ENCODE measurements around the gene NAALAD2. TPM values are rescaled to one million over a fixed set of nuclear protein-coding genes. Genes with fewer than 3 reads are reported as not detected.
"Not testable (repeated sequence)": the region's sequence is repeated elsewhere in the genome, so short reads cannot be mapped to it uniquely, and the experiment has no call there.

NAALAD2 gene
- polyA plus RNA-seq, 3 donors: not detected

- no peaks in the 10 kb centered on the region for H3K36me3 ChIP-seq (replicated peaks in 1 of 2; ENCODE audit: control insufficient read depth in 1 of 2, insufficient read depth in 2 of 2, low read length in 2 of 2)
- H3K27me3 Mint-ChIP-seq (ENCODE audit: low read depth in 3 of 3): peaks cover 2 to 7% (median 3%) of the 10 kb centered on the region in 3 donors
- no CpG with 5 or more reads among the region's 4 CpGs for WGBS (ENCODE audit: insufficient coverage)
These were observed 101.1 kb downstream of the NAALAD2 start for GRCh38 chr11:90235526-90235925.

GRCh38 chr11:90237004-90237403, 102.5 kb downstream of the NAALAD2 start:
- no peak overlapping the region for H3K4me3 Mint-ChIP-seq
- no peak overlapping the region for H3K9ac ChIP-seq (ENCODE audit: insufficient read depth, low read length, poor library complexity, severe bottlenecking)
- H3K79me2 ChIP-seq (ENCODE audit: insufficient read depth, low read length): no peaks in the 10 kb centered on the region
- H3K9me3 Mint-ChIP-seq: peaks cover 0 to 2% (median 0%) of the 10 kb centered on the region in 7 donors
- no peaks in the 10 kb centered on the region for H4K20me1 ChIP-seq (ENCODE audit: insufficient read depth, low read length)
- no peak overlapping the region for H3K4me2 ChIP-seq (replicated peaks; ENCODE audit: extremely low read depth, low read length, poor library complexity, severe bottlenecking)
- no peak overlapping the region for H2AFZ ChIP-seq (ENCODE audit: insufficient read depth, low read depth, low read length, poor library complexity, severe bottlenecking)
- H3K4me1 Mint-ChIP-seq: no peaks in the 10 kb centered on the region
- H3K27ac Mint-ChIP-seq: no peak overlapping the region
- H3K27me3 ChIP-seq (ENCODE audit: control insufficient read depth in 2 of 2, insufficient read depth in 2 of 2, low read length in 2 of 2): no peaks in the 10 kb centered on the region
- no CpG with 5 or more reads among the region's 4 CpGs for WGBS (ENCODE audit: insufficient coverage)
- no peak for TF ChIP-seq CTCF (IDR thresholded peaks at IDR 0.05)
- H3K4me3 ChIP-seq (replicated peaks in 1 of 3; ENCODE audit: low read depth in 2 of 3, low read length in 3 of 3): no peak overlapping the region
- no peak for DNase-seq
- no peak overlapping the region for H3K27ac ChIP-seq (ENCODE audit: low read depth in 1 of 2, low read length in 2 of 2)
- intact Hi-C loops (cut with micrococcal nuclease): no loop called here
- H3K27me3 Mint-ChIP-seq (ENCODE audit: low read depth in 3 of 3): peaks cover 2 to 10% (median 3%) of the 10 kb centered on the region in 3 donors
- no peaks in the 10 kb centered on the region for H3K36me3 Mint-ChIP-seq
- H3K36me3 ChIP-seq (replicated peaks in 1 of 2; ENCODE audit: control insufficient read depth in 1 of 2, insufficient read depth in 2 of 2, low read length in 2 of 2): no peaks in the 10 kb centered on the region
- H3K9me3 ChIP-seq (replicated peaks in 1 of 2; ENCODE audit: control insufficient read depth in 1 of 2, insufficient read depth in 1 of 2, low read length in 2 of 2): no peaks in the 10 kb centered on the region
- H3K4me1 ChIP-seq (ENCODE audit: control insufficient read depth in 1 of 2, insufficient read depth in 2 of 2, low read length in 2 of 2): no peaks in the 10 kb centered on the region

More at GRCh38 chr11:90235526-90235925, 101.1 kb downstream of the NAALAD2 start:
- Histone ChIP-seq H3K27ac (ENCODE audit: low read depth in 1 of 2, low read length in 2 of 2) (no peak overlapping the region), H3K4me1 (ENCODE audit: control insufficient read depth in 1 of 2, insufficient read depth in 2 of 2, low read length in 2 of 2) (no peaks in the 10 kb centered on the region), H3K27me3 (ENCODE audit: control insufficient read depth in 2 of 2, insufficient read depth in 2 of 2, low read length in 2 of 2) (no peaks in the 10 kb centered on the region), H3K9me3 (replicated peaks in 1 of 2; ENCODE audit: control insufficient read depth in 1 of 2, insufficient read depth in 1 of 2, low read length in 2 of 2) (no peaks in the 10 kb centered on the region), H3K4me3 (replicated peaks in 1 of 3; ENCODE audit: low read depth in 2 of 3, low read length in 3 of 3) (no peak overlapping the region), H3K4me2 (replicated peaks; ENCODE audit: extremely low read depth, low read length, poor library complexity, severe bottlenecking) (no peak overlapping the region), H2AFZ (ENCODE audit: insufficient read depth, low read depth, low read length, poor library complexity, severe bottlenecking) (no peak overlapping the region), H3K9ac (ENCODE audit: insufficient read depth, low read length, poor library complexity, severe bottlenecking) (no peak overlapping the region), H4K20me1 (ENCODE audit: insufficient read depth, low read length) (no peaks in the 10 kb centered on the region), H3K79me2 (ENCODE audit: insufficient read depth, low read length) (no peaks in the 10 kb centered on the region)
- no peaks in the 10 kb centered on the region for H3K36me3 Mint-ChIP-seq
- DNase-seq: no peak
- no peak overlapping the region for H3K4me3 Mint-ChIP-seq
- no peak for TF ChIP-seq CTCF (IDR thresholded peaks at IDR 0.05)
- no peaks in the 10 kb centered on the region for H3K4me1 Mint-ChIP-seq
- peaks cover 0 to 4% (median 0%) of the 10 kb centered on the region in 7 donors for H3K9me3 Mint-ChIP-seq
- H3K27ac Mint-ChIP-seq: no peak overlapping the region
- intact Hi-C loops (cut with micrococcal nuclease): no loop called here

- H3K27ac ChIP-seq (ENCODE audit: low read depth in 1 of 2, low read length in 2 of 2); H3K9me3 Mint-ChIP-seq; H4K20me1 ChIP-seq (ENCODE audit: insufficient read depth, low read length); DNase-seq; H3K4me1 Mint-ChIP-seq; H3K27ac Mint-ChIP-seq; H3K79me2 ChIP-seq (ENCODE audit: insufficient read depth, low read length); H2AFZ ChIP-seq (ENCODE audit: insufficient read depth, low read depth, low read length, poor library complexity, severe bottlenecking); H3K4me1 ChIP-seq (ENCODE audit: control insufficient read depth in 1 of 2, insufficient read depth in 2 of 2, low read length in 2 of 2); H3K4me3 ChIP-seq (replicated peaks in 1 of 3; ENCODE audit: low read depth in 2 of 3, low read length in 3 of 3); H3K4me3 Mint-ChIP-seq; H3K27me3 ChIP-seq (ENCODE audit: control insufficient read depth in 2 of 2, insufficient read depth in 2 of 2, low read length in 2 of 2); H3K36me3 Mint-ChIP-seq; H3K9me3 ChIP-seq (replicated peaks in 1 of 2; ENCODE audit: control insufficient read depth in 1 of 2, insufficient read depth in 1 of 2, low read length in 2 of 2); H3K4me2 ChIP-seq (replicated peaks; ENCODE audit: extremely low read depth, low read length, poor library complexity, severe bottlenecking); H3K9ac ChIP-seq (ENCODE audit: insufficient read depth, low read length, poor library complexity, severe bottlenecking); H3K36me3 ChIP-seq (replicated peaks in 1 of 2; ENCODE audit: control insufficient read depth in 1 of 2, insufficient read depth in 2 of 2, low read length in 2 of 2); intact Hi-C loops (cut with micrococcal nuclease): not testable (repeated sequence)
- WGBS (ENCODE audit: insufficient coverage): 92% methylated on average over 15 of the region's 20 CpGs
- H3K27me3 Mint-ChIP-seq (ENCODE audit: low read depth in 3 of 3): peaks cover under 1 to 10% (median 3%) of the 10 kb centered on the region in 3 donors
These were observed 105.6 kb downstream of the NAALAD2 start for GRCh38 chr11:90239967-90240636.
